Measurements from ENCODE around the gene TMEM151A. TPM values are rescaled to one million over a fixed set of nuclear protein-coding genes. Genes with fewer than 3 reads are reported as not detected.

The TMEM151A gene
- total RNA-seq, 1 donor = 0.36 TPM

DNA sequence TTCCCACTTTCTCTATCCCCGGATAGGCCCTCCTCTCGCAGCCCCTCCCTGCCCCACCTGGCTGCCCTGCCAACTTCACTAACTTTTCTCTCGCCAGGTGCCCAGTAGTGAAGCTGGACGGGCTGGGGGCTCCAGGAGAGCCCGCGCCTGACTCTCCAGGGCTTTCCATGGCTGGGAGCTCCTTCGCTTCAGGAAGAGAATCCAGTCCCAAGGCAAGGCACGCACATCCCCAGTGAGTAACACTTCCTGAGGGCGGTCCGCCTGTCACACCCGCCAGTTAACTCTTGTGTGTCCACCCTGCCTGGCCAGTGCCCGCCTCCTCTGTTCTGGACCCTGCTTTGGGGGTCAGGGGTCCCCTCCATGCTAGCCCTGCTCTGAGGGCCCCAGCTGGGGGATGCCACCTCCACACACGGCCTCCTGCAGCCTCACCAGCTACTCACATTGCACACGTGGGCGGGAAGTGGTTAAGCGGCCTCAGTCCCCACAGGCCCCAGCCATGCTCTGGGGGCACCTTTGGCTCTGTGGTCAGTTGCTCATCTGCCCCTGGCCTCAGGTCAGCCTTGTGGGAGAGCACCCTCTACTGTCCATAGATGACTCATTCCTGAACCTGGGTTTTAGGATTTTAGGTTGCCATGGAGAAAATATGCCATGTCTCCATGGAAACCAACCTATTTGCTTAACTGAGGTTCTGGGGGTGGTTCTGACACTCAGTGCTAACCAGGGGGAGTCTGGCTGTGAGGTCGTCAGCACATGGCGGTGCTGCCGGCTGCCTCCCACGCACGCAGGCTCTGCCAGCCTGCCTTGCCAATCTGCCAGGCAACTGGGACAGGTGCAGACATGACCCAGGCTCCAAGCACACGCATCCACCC lies 44.8 kb downstream of the TMEM151A start, which contains the start of gene RIN1:
Gene RIN1 (minus strand): TSS at position 201 of the 869 bp plus-strand sequence. CDS start 32 bp downstream, at position 169.
- Histone ChIP-seq H3K4me1 (ENCODE audit: insufficient read depth, low read length) (peaks cover 28% of the 10 kb centered on the region), H3K4me3 (ENCODE audit: insufficient read depth, low read length) (peak within 1 kb of the TSS; percentile 82), H4K20me1 (ENCODE audit: insufficient read depth, low read length) (peaks cover 36% of the 10 kb centered on the region), H2AFZ (ENCODE audit: low read length) (peak within 1 kb of the TSS; percentile 62), H3K9me3 (ENCODE audit: low read depth, low read length) (no peaks in the 10 kb centered on the region), H3K27ac (ENCODE audit: low read depth, low read length) (peak within 1 kb of the TSS; percentile 97), H3K79me2 (ENCODE audit: insufficient read depth, low read length) (peaks cover 37% of the 10 kb centered on the region), H3K27me3 (ENCODE audit: insufficient read depth, low read length) (no peaks in the 10 kb centered on the region), H3K4me2 (ENCODE audit: insufficient read depth, low read length) (peak within 1 kb of the TSS; percentile 96), H3K36me3 (ENCODE audit: insufficient read depth, low read length) (peaks cover 57% of the 10 kb centered on the region)
- TF ChIP-seq, protein P1, sequence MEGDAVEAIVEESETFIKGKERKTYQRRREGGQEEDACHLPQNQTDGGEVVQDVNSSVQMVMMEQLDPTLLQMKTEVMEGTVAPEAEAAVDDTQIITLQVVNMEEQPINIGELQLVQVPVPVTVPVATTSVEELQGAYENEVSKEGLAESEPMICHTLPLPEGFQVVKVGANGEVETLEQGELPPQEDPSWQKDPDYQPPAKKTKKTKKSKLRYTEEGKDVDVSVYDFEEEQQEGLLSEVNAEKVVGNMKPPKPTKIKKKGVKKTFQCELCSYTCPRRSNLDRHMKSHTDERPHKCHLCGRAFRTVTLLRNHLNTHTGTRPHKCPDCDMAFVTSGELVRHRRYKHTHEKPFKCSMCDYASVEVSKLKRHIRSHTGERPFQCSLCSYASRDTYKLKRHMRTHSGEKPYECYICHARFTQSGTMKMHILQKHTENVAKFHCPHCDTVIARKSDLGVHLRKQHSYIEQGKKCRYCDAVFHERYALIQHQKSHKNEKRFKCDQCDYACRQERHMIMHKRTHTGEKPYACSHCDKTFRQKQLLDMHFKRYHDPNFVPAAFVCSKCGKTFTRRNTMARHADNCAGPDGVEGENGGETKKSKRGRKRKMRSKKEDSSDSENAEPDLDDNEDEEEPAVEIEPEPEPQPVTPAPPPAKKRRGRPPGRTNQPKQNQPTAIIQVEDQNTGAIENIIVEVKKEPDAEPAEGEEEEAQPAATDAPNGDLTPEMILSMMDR (IDR thresholded peaks at IDR 0.05; ENCODE audit: extremely low read depth, low read depth, low read length) = peak; percentile 29
- DNase-seq (ENCODE audit: insufficient read length, low spot score, missing footprints) = peak; percentile 100

DNA sequence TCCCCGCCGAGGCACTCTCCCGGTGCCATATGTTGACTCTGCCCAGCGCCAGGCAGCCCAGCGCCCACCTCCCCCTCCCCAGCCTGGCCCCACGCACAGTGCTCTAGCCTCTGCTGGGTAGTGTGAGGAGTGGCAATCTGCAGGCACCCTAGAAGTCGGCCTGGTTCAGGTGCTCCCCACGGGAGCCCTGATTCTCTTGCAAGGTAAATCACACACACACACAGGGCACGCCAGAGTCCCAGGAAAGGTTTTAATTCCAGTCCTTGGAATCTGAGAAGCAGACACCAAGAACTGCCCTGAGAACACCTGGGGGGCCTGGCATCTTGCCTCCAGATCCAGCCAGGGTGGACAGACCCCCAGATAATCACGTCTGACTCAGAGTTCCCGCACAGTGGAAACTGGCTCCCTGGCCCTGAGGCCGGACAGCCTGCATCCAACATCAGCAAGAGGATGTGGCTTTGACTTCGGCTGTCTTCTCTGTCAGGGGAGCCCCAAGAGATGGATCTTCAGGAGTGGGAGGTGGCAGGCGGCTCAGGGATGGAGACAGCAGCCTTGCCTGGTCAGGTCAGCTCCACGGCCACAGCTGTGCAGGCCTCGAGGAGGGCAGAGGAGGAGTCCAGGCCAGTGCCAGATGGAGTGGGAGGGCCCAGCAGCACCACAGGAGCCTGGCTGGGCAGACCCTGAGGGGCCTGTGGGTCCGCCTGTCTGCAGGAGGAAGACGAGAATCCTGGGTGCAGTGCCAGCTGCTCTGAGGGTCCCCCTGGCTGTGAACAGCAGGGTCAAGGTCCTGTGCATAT lies 45.6 kb downstream of the TMEM151A start:
- H3K27me3 ChIP-seq (ENCODE audit: insufficient read depth, low read length) = no peaks in the 10 kb centered on the region
- H3K4me2 ChIP-seq (ENCODE audit: insufficient read depth, low read length) = peak overlapping the region; percentile 96
- H4K20me1 ChIP-seq (ENCODE audit: insufficient read depth, low read length) = peaks cover 34% of the 10 kb centered on the region
- H3K4me1 ChIP-seq (ENCODE audit: insufficient read depth, low read length) = peaks cover 28% of the 10 kb centered on the region
- peak overlapping the region; percentile 97 for H3K27ac ChIP-seq (ENCODE audit: low read depth, low read length)
- DNase-seq (ENCODE audit: insufficient read length, low spot score, missing footprints) = peak; percentile 89
- no peak overlapping the region for H2AFZ ChIP-seq (ENCODE audit: low read length)
- H3K79me2 ChIP-seq (ENCODE audit: insufficient read depth, low read length) = peaks cover 42% of the 10 kb centered on the region
- no peaks in the 10 kb centered on the region for H3K9me3 ChIP-seq (ENCODE audit: low read depth, low read length)
- peaks cover 57% of the 10 kb centered on the region for H3K36me3 ChIP-seq (ENCODE audit: insufficient read depth, low read length)
- H3K4me3 ChIP-seq (ENCODE audit: insufficient read depth, low read length) = peak overlapping the region; percentile 26
- TF ChIP-seq, protein P1 (IDR thresholded peaks at IDR 0.05; ENCODE audit: extremely low read depth, low read depth, low read length) = no peak

DNA sequence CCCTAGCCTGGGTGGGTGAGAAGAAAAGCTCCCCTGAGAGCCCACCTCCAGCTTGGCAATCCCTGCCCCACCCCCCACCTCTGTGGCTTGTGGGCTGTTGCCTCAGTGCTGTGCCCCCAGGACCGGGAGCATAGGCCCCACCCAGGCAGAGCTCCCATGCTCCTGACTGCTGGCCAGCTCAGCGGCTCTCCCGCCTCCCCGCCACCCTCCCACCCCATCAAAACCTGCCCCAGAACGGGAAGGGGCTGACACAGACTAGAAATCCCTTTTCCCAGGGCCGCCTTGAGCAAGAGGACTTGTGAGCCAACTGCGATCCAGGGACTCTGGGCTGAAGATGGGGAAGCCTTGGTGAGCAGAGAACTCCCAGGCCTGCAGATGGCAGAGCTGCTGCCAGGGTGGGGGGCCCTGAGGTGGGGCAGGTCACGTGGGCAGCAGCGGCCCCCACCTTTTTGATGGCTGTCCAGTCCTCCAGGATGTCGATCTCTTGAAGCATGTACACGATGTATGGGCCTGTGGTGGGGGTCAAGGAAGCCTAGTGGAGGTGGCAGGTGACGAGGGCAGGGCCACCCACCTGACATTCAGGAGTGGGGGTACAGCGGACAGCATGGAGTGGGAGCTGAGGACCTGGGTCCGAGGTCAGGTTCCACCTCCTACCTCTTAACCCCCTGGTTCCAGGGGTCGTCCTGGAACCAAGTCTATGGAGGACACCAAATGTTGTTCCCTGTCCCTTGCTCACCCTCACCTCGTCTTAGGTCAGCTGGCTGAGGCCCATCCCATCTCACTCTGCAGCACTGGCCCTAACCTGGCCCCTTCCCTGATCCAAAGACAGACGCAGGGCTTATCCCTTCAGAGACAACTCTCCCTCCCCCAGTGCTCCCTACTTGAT lies 46.8 kb downstream of the TMEM151A start:
- H2AFZ ChIP-seq (ENCODE audit: low read length) = no peak overlapping the region
- TF ChIP-seq, protein P1 (IDR thresholded peaks at IDR 0.05; ENCODE audit: extremely low read depth, low read depth, low read length) = no peak
- peaks cover 42% of the 10 kb centered on the region for H3K79me2 ChIP-seq (ENCODE audit: insufficient read depth, low read length)
- H3K4me1 ChIP-seq (ENCODE audit: insufficient read depth, low read length) = peaks cover 31% of the 10 kb centered on the region
- H3K4me3 ChIP-seq (ENCODE audit: insufficient read depth, low read length) = no peak overlapping the region
- peaks cover 27% of the 10 kb centered on the region for H4K20me1 ChIP-seq (ENCODE audit: insufficient read depth, low read length)
- peak overlapping the region; percentile 97 for H3K27ac ChIP-seq (ENCODE audit: low read depth, low read length)
- H3K4me2 ChIP-seq (ENCODE audit: insufficient read depth, low read length) = no peak overlapping the region
- H3K27me3 ChIP-seq (ENCODE audit: insufficient read depth, low read length) = no peaks in the 10 kb centered on the region
- DNase-seq (ENCODE audit: insufficient read length, low spot score, missing footprints) = peak; percentile 49
- peaks cover 49% of the 10 kb centered on the region for H3K36me3 ChIP-seq (ENCODE audit: insufficient read depth, low read length)
- H3K9me3 ChIP-seq (ENCODE audit: low read depth, low read length) = no peaks in the 10 kb centered on the region
